GM12878 (cell line): Measurements from ENCODE around the gene DPM2. TPM values are rescaled to one million over a fixed set of nuclear protein-coding genes. Genes with fewer than 3 reads are reported as not detected.

ENCODE experiments used
- CBX3 ChIP-seq: fragments of 200-600 bp; sonication (generic); IDR thresholded peaks from 2 replicates; pipeline ENCODE4 v1.6.1; 2016; ENCODE audit warnings: low read depth, borderline replicate concordance
- HDGF ChIP-seq: fragments of 450-650 bp; IDR thresholded peaks from 2 replicates; pipeline ENCODE4 v1.6.1; 2016; ENCODE audit warnings: antibody characterized with exemption
- PML ChIP-seq: IDR thresholded peaks from 2 replicates; pipeline ENCODE4 v1.6.1; 2012; ENCODE audit warnings: low read length, inconsistent platforms
- POLR2A ChIP-seq: IDR thresholded peaks from 2 replicates; pipeline ENCODE4 v1.6.1; 2011; ENCODE audit warnings: low read depth, mild to moderate bottlenecking, low read length
- SMAD1 ChIP-seq: fragments of 450-650 bp; IDR thresholded peaks from 2 replicates; pipeline ENCODE4 v1.6.1; 2018; ENCODE audit warnings: mild to moderate bottlenecking, low read depth; ENCODE audit not compliant: partially characterized antibody
- SP1 ChIP-seq: IDR thresholded peaks from one replicate; pipeline ENCODE4 v1.6.1; 2011; ENCODE audit warnings: low read depth, low read length
- TCF3 ChIP-seq: IDR thresholded peaks from 2 replicates; pipeline ENCODE4 v1.6.1; 2012; ENCODE audit warnings: low read depth, mild to moderate bottlenecking, low read length, borderline replicate concordance; ENCODE audit not compliant: insufficient read depth
- YY1 ChIP-seq: IDR thresholded peaks from 2 replicates; pipeline ENCODE4 v1.6.1; 2011; ENCODE audit warnings: low read depth, mild to moderate bottlenecking, low read length
- polyA plus RNA-seq, 11 experiments: library from polyadenylated mRNA; depleted of rRNA in 4 of 11; unstranded in 6 of 11; stranded (reverse) in 5 of 11; fragments of >200 nt; fragmentation: Nextera tagmentation in 4 of 11; fragmentation: Illumina TruSeq in 1 of 11; extraction: Ambion mirVana in 4 of 11; extraction: Trizol in 1 of 11; gene quantifications; 1 replicate in 1 of 11; 2 replicates in 10 of 11; pipeline versions ENCODE4 v1.2.1 to v1.2.3, GENCODE V29; 2011 to 2016; ENCODE audit warnings: inconsistent platforms in 2 of 11, missing spikeins in 2 of 11, low read depth in 1 of 11
- total RNA-seq, 4 experiments: library from RNA; depleted of rRNA in 3 of 4; stranded (reverse); fragments of >200 nt in 3 of 4; fragmentation: Illumina TruSeq in 1 of 4; extraction: Trizol in 1 of 4; gene quantifications; 2 replicates each; pipeline versions ENCODE4 v1.2.1 to v1.2.3, GENCODE V29; 2013 to 2021
- TF ChIP-seq, protein P1 (sequence below): fragments of 450-650 bp; conservative IDR thresholded peaks from 2 replicates; pipeline ENCODE4 v1.6.1; 2017; ENCODE audit warnings: mild to moderate bottlenecking, moderate library complexity
- TF ChIP-seq, protein P2 (sequence below): IDR thresholded peaks from 2 replicates; pipeline ENCODE4 v1.6.1; 2011; ENCODE audit warnings: borderline replicate concordance, low read depth, mild to moderate bottlenecking, moderate library complexity, low read length; ENCODE audit not compliant: insufficient read depth, poor library complexity, severe bottlenecking
- TF ChIP-seq, protein P3 (sequence below): IDR thresholded peaks from 2 replicates; pipeline ENCODE4 v1.6.1; 2011; ENCODE audit warnings: mild to moderate bottlenecking, low read depth, low read length, moderate library complexity; ENCODE audit not compliant: insufficient replicate concordance

The DPM2 gene
- total and polyA plus RNA-seq, 10 of the 15 experiments (the other 5 are each of a cell fraction or from before 2014, with no cell fraction given), result 22.7 to 77.9 (median 44.7) TPM

DNA sequence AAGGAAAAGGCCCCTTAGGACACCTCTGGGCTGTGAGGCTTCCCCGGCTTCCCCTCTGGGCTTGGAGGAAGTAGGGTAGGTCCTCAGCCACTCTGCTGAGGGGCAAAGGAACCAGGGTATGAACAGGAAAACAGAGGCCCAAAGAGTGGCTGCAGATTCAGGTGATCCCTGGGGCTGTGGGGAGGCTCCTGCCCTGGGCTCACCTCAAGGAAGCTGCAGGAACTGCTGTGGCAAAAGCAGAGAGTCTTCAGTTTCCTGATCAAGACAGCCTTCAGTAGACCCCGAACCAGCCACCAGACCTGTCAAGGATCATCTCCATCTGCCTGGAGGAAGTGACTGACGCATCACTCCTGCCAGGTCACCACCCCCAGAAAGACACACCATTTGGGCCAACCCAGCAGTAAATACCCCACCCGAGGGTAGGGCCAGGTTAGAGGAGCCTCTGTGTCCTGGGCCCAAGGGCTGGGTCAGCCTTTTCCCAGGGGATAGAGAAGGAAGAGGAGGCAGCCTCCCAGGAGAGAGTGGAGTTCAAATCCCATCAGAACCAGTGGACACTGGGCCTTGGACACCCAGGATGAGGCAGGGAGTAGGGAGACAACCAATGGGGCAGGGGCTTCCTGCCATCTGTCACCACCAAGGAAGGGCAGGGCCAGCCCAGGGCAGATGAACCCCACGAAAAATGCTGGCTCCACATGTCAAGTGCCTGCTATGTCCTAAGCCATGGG lies 32.5 kb downstream of the DPM2 start (continued):
- TF ChIP-seq, protein P1, sequence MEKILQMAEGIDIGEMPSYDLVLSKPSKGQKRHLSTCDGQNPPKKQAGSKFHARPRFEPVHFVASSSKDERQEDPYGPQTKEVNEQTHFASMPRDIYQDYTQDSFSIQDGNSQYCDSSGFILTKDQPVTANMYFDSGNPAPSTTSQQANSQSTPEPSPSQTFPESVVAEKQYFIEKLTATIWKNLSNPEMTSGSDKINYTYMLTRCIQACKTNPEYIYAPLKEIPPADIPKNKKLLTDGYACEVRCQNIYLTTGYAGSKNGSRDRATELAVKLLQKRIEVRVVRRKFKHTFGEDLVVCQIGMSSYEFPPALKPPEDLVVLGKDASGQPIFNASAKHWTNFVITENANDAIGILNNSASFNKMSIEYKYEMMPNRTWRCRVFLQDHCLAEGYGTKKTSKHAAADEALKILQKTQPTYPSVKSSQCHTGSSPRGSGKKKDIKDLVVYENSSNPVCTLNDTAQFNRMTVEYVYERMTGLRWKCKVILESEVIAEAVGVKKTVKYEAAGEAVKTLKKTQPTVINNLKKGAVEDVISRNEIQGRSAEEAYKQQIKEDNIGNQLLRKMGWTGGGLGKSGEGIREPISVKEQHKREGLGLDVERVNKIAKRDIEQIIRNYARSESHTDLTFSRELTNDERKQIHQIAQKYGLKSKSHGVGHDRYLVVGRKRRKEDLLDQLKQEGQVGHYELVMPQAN, result no peak
- TF ChIP-seq TCF3 (peak; percentile 24; the same call in 1 of the 2 replicates), HDGF (no peak), PML (peak; percentile 72; the same call in 1 of the 2 replicates), POLR2A (peak; percentile 63), CBX3 (no peak), SP1 (no peak), SMAD1 (no peak), YY1 (no peak)
- TF ChIP-seq, protein P2, sequence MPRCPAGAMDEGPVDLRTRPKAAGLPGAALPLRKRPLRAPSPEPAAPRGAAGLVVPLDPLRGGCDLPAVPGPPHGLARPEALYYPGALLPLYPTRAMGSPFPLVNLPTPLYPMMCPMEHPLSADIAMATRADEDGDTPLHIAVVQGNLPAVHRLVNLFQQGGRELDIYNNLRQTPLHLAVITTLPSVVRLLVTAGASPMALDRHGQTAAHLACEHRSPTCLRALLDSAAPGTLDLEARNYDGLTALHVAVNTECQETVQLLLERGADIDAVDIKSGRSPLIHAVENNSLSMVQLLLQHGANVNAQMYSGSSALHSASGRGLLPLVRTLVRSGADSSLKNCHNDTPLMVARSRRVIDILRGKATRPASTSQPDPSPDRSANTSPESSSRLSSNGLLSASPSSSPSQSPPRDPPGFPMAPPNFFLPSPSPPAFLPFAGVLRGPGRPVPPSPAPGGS, result peak; percentile 13
- TF ChIP-seq, protein P3, sequence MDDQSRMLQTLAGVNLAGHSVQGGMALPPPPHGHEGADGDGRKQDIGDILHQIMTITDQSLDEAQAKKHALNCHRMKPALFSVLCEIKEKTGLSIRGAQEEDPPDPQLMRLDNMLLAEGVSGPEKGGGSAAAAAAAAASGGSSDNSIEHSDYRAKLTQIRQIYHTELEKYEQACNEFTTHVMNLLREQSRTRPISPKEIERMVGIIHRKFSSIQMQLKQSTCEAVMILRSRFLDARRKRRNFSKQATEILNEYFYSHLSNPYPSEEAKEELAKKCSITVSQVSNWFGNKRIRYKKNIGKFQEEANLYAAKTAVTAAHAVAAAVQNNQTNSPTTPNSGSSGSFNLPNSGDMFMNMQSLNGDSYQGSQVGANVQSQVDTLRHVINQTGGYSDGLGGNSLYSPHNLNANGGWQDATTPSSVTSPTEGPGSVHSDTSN, result peak; percentile 75
